SK-N-SH (cell line): ENCODE results near the gene FGD1.
A peak's percentile ranks its signal among the peaks of the same experiment; 100 is the strongest.

Source experiments
- CHD2 ChIP-seq: fragments of 150-350 bp; IDR thresholded peaks from 2 replicates; pipeline ENCODE4 v1.6.1; 2018; ENCODE audit warnings: low read length; ENCODE audit not compliant: partially characterized antibody
- CTCF ChIP-seq: fragments of 200-600 bp; sonication (generic); IDR thresholded peaks from 2 replicates; pipeline ENCODE4 v1.6.1; 2017; ENCODE audit warnings: antibody characterized with exemption, mild to moderate bottlenecking, moderate library complexity
- NFIC ChIP-seq: IDR thresholded peaks from 2 replicates; pipeline ENCODE4 v1.4.0; 2012; ENCODE audit warnings: borderline replicate concordance
- POLR2AphosphoS5 ChIP-seq: IDR thresholded peaks from 2 replicates; pipeline ENCODE4 v1.6.1; 2012; ENCODE audit warnings: low read depth, low read length
- TAF1 ChIP-seq: IDR thresholded peaks from 2 replicates; pipeline ENCODE4 v1.6.1; 2012; ENCODE audit warnings: low read depth, mild to moderate bottlenecking, low read length, moderate library complexity, borderline replicate concordance
- YY1 ChIP-seq: IDR thresholded peaks from 2 replicates; pipeline ENCODE4 v1.4.0; 2012; ENCODE audit warnings: low read depth, mild to moderate bottlenecking

GRCh38 chrX:54482839-54483593 is 13.0 kb downstream of the FGD1 start:
- TF ChIP-seq CTCF (no peak), POLR2AphosphoS5 (no peak), YY1 (no peak), TAF1 (no peak), CHD2 (peak; percentile 44), NFIC (no peak)
